HG02798 (cell line): Measurements from ENCODE around the gene CDH22.

ENCODE experiments used
- ATAC-seq: cut with Tn5 transposase; IDR thresholded peaks from one replicate; pipeline ENCODE4 v1.9.1; 2021; ENCODE audit warnings: mild to moderate bottlenecking; ENCODE audit not compliant: unreplicated experiment, poor library complexity

Gene CDH22

GRCh38 chr20:46157076-46157592, 151.2 kb downstream of the CDH22 start:
- no peak for ATAC-seq

- ATAC-seq = no peak
Measured at GRCh38 chr20:46156065-46156464, 152.2 kb downstream of the CDH22 start.

- ATAC-seq = no peak
Measured at GRCh38 chr20:46154796-46155195, 153.5 kb downstream of the CDH22 start.

- no peak for ATAC-seq
Measured at GRCh38 chr20:46154305-46154704, 154.0 kb downstream of the CDH22 start.

- no peak for ATAC-seq
Measured at GRCh38 chr20:46152824-46153586, 155.3 kb downstream of the CDH22 start.

- no peak for ATAC-seq
Measured at GRCh38 chr20:46151936-46152335, 156.4 kb downstream of the CDH22 start.

- no peak for ATAC-seq
Measured at GRCh38 chr20:46150943-46151342, 157.4 kb downstream of the CDH22 start.

- no peak for ATAC-seq
Measured at GRCh38 chr20:46148313-46149208, 159.7 kb downstream of the CDH22 start.

GRCh38 chr20:46145713-46146112, 162.6 kb downstream of the CDH22 start:
- ATAC-seq = no peak

GRCh38 chr20:46144432-46145025, 163.8 kb downstream of the CDH22 start:
- no peak for ATAC-seq

GRCh38 chr20:46142124-46142523, 166.2 kb downstream of the CDH22 start:
- no peak for ATAC-seq

- no peak for ATAC-seq
Measured at GRCh38 chr20:46139908-46140482, 168.3 kb downstream of the CDH22 start.

- no peak for ATAC-seq
Measured at GRCh38 chr20:46139266-46139889, 168.9 kb downstream of the CDH22 start.

GRCh38 chr20:46137816-46138215, 170.5 kb downstream of the CDH22 start:
- ATAC-seq = no peak

GRCh38 chr20:46135856-46136633, 172.3 kb downstream of the CDH22 start:
- ATAC-seq = no peak

GRCh38 chr20:46134716-46135115, 173.6 kb downstream of the CDH22 start:
- ATAC-seq = no peak

GRCh38 chr20:46133886-46134654, 174.2 kb downstream of the CDH22 start:
- ATAC-seq = no peak

- no peak for ATAC-seq
Measured at GRCh38 chr20:46132705-46133120, 175.6 kb downstream of the CDH22 start.

GRCh38 chr20:46131396-46131795, 176.9 kb downstream of the CDH22 start:
- no peak for ATAC-seq
